ENCODE measurements around the gene GUCA2A.

Gene GUCA2A

GRCh38 chr1:42152907-42153600 is 11.5 kb downstream of the GUCA2A start, which contains the start of gene GUCA2B:
GUCA2B (plus strand) TSS chr1:42153410; CDS start chr1:42153451, 41 bp downstream.
- no peak for DNase-seq

DNA sequence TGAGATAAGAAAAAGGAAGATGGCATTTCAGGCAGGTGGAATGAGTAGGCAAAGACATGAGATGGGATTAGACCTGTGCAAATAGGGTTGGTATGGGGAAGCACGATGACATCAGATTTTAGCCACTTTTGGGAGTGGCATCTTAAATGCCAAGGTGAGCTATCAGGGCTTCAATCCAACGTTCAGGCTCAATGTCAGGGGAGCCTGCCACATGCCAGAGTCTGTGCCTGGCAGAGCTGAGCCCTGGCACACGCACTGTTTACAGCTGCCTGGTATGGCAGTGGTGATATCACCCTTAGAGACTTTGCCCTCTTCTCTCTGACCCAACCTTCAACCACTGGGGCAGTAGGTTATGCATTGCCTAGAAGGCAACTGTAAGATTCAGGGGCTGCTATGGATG is 12.4 kb downstream of the GUCA2A start:
- DNase-seq, result no peak

DNA sequence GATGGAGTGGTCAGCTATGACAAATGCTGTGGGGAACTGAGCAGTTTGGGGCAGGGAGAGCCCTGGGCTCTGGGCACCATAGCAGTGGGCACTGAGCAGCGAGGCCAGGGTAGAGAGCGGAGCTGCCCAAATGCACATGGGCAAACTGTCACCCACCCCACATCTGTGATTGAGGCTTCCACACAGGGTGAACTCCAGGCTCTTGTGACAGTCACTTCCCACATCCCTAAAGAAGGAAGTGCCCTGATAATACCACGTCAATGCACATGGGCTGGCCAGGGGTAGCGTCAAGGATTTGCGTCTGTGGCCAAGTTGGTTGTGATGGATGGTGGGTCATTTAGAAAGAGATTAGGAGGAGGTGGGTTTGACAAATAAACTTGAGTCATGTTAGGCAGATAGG is 13.9 kb downstream of the GUCA2A start:
- no peak for DNase-seq

DNA sequence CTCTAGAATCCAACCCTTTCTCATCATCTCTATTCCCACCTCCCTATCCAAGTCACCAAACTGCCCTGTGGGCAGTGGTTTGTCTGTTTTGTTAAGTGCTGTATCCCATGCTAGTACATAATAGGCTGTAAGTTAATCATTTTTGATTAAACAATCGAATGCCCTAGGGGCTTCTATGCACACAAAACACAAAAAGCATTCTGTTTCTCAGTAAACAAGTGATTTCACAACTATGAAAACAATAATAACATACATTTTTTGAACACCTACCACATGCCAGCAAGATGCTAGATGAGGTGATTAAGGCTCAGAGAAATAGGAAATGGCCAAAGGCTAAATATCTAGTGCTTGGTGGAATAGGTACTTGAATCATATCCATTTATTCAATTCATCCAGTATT is 16.4 kb downstream of the GUCA2A start:
- DNase-seq, result no peak

- DNase-seq, result peak; percentile 78
Measured at GRCh38 chr1:42146626-42147320, 17.8 kb downstream of the GUCA2A start.

- DNase-seq, result no peak
Measured at GRCh38 chr1:42145764-42146625, 18.6 kb downstream of the GUCA2A start.

- no peak for DNase-seq
Measured at GRCh38 chr1:42145389-42145716, 19.2 kb downstream of the GUCA2A start.

DNA sequence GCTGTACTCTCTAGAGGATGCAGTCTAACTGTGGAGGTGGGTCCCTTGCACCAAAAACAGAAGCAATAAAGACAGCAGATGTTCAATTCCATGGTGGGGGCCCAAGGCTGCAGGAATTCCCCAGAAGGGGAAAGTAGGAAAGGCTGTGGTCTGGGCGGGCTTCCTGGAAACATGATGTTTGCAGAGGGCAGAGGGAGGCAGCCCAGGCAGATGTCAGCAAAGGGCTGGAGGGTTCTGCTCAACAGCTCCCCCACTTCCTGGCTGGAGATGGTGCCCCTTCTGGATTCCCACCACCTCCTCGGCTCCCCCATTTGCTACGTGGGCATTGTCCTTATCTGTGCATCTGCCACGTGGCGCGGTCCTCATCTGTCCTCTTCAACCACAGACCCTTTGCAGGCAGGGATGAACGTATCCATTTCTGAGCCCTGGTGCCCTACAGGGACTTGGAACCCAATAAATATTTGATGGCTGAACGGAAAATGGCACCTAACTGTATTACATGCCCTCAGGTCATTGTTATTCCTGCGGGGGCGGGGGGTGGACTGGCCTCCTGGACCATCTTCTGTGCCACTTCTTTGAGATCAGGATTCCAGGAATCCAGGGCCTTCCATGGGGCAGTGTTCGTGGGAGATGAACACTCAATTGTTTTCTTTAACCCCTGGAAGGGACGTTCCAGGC is 19.7 kb downstream of the GUCA2A start:
- no peak for DNase-seq

- no peak for DNase-seq
Measured at GRCh38 chr1:42143896-42144710, 20.4 kb downstream of the GUCA2A start.

DNA sequence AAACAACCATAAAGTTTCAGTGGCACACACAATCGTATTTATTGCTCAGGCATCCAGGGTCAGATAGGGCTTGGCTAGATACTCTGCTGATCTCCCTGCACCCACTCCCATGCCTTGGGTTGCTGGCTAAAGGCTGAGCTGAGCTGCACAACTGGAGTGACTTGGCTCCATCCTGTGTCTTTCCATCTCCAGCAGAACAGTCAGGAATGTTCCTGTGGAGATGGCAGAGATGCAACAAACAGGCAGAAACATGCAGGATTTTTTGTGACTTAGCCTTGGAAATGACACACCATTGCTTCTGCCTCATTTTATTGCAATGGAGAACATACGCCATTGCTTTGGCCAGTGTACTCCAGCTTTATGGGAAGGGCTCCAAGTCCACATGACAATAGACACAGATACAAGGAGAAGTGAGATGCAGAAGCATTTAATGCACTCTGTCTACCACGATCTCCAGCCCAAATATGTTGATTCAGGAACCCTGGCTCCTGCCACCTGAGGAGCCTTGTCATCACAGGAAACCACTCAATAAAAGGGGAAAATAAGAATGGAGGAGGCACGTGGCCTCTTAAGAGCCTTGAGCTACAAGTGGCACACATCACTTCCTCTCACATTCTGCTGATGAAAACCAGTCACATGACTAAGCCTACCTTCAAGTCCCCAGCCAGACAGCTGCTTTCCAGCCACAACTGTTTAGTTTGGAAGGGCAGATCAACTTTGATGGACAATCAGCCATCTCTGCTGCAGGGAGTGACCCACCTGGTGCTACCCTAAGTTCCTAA is 21.5 kb downstream of the GUCA2A start:
- DNase-seq, result peak; percentile 15

DNA sequence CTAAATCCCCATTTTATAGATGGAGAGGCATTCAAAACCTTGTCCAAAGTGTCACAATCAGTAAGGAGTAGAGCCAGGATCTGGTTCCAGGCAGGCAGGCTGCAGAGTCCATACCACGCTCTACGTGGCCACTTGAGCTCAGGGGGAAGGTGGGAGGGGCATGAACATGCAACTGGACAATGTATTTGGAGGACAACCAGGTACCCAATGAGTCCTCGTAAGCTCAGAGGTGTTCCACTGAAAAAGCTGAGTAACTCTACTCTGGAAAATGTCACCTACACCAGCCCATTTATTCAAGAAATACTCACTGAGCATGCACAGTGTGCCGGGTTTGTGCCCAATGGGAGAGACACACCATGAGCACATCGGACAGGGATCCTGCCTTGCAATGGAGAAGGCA is 22.6 kb downstream of the GUCA2A start:
- DNase-seq, result no peak

DNA sequence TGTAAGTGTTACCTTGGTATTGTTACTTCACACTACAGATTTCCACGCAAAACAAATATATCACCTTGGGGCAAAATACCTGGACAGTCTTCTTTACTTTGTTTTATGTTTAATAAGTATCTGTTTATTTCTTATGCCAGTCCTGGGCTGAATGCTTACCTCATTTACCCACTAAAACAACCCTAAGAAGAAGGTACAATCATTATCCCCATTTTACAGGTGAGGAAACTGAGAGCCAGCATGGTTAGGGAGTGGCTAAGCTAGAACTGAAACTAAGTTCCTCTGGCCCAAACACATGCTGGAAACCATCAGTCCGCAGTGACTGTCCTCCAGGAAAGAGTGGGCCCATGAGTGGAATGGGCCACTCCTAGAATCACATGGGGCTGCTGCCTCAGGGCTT is 24.4 kb downstream of the GUCA2A start:
- DNase-seq, result no peak

- no peak for DNase-seq
Measured at GRCh38 chr1:42139444-42139843, 25.1 kb downstream of the GUCA2A start.

GRCh38 chr1:42138586-42138985 is 26.0 kb downstream of the GUCA2A start:
- DNase-seq, result no peak

GRCh38 chr1:42137766-42138165 is 26.8 kb downstream of the GUCA2A start:
- DNase-seq, result no peak

GRCh38 chr1:42136466-42136865 is 28.1 kb downstream of the GUCA2A start:
- DNase-seq, result no peak

DNA sequence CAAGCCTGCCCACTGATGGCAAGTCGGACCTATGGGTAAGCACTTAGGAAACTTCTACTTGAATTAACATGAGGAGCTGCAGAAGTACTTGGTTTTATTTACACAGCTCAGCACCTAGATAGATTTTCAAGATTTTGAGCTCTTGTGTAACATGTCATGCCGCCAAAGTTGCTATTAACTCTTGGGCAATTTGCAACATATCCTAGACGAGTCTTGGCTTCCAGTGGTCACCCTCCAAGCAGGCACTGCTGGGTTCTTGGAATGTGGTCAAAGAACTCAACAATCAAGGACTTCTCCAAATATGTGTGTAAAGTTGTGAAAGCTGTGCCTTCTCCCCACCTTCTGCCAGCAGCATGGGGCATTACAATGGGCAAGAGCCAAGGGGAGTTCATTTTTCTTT is 29.1 kb downstream of the GUCA2A start:
- no peak for DNase-seq

GRCh38 chr1:42133809-42134526 is 30.6 kb downstream of the GUCA2A start:
- no peak for DNase-seq

GRCh38 chr1:42133390-42133789 is 31.2 kb downstream of the GUCA2A start:
- DNase-seq, result no peak

GRCh38 chr1:42130061-42130660 is 34.4 kb downstream of the GUCA2A start:
- no peak for DNase-seq
